ENCODE measurements around the gene PTPN12.

The PTPN12 gene

GRCh38 chr7:77667459-77668086 is 130.5 kb downstream of the PTPN12 start:
- no peak for DNase-seq

- no peak for DNase-seq
Observed at GRCh38 chr7:77674878-77675277, 137.8 kb downstream of the PTPN12 start.

GRCh38 chr7:77679608-77680007 is 142.5 kb downstream of the PTPN12 start:
- DNase-seq = no peak

DNA sequence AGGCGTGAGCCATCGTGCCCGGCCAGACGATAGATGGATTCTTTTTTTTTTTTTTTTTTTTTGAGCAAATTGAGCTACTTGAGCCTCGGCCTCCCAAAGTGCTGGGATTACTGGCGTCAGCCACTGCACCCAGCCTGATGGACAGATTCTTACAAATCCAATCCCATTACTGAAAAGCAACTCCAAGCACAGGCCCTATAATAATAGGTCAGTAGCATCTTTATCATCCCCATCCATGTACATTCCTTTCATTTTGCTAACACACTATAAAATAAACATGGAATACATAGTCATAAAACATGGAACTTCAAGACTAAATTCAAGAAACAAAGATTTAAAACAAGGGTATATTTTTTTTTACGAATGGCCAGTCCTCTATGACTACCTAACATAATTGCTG is 143.2 kb downstream of the PTPN12 start:
- no peak for DNase-seq

DNA sequence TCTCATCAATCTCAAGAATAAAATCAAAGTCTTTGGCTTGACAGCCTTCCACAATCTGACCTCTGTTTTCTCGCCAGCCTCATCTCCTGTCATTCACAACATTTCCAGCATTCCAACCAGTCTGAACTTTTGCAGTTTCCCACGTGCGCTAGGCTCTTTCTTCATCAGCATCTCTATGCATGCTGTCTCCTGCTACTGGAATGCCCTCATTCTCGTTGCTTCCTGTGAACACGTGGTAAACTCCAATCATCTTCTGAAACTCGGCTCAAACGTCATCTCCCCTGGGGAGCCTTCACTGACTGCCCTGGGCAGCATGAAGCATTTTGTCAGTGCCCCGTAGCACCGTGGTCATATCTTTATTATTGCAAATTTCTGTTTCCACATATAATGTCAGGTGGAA is 146.9 kb downstream of the PTPN12 start:
- no peak for DNase-seq

DNA sequence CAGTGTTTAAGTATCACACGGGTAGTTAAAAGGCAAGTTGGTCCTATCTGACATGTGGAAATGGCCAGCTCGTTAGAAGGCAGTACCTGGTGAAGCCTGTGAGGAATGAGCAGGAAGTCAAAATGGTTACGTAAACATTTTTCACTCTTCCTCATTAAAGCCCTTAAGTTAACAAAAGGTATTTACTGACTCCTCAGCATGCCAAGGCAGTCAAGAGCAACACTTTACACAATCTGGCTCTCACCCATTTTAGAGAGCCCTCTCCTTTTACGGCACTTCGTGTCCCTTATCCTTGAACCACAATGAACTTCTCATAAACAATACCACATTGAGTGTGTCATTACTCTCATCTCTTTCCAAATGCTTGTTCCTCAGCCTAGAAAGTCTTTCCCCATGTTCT is 148.1 kb downstream of the PTPN12 start:
- no peak for DNase-seq

- no peak for DNase-seq
Observed at GRCh38 chr7:77687100-77687746, 150.1 kb downstream of the PTPN12 start.

DNA sequence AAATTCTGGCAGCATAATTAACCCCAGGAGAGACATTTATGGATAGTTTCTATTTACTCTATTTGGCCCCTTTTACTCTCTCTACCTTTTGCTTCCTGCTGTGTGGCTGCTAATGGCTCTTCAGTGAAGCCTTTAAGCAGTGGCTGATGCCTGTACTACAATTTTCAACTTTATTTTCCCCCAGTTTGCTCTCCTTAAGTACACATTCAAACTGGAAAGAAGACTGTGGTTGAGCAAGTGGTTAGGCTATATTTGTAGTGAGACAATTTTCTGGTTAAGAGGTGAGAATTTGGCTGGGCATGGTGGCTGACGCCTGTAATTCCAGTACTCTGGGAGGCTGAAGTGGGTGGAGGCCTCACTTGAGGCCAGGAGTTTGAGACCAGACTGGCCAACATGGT is 150.7 kb downstream of the PTPN12 start:
- DNase-seq = no peak

Data from CD4-positive, alpha-beta T cell treated with Interleukin-17A for 1 hour (primary cell).